NCI-H187 (cell line): ENCODE results near the gene FRMD4A.
"Not testable (repeated sequence)": the region's sequence is repeated elsewhere in the genome, so short reads cannot be mapped to it uniquely, and the experiment has no call there.

Experiments
- DNase-seq, 2 experiments: peaks; one replicate each; lab custom pipeline; 2025; lab: John Stamatoyannopoulos, UW

FRMD4A gene

DNA sequence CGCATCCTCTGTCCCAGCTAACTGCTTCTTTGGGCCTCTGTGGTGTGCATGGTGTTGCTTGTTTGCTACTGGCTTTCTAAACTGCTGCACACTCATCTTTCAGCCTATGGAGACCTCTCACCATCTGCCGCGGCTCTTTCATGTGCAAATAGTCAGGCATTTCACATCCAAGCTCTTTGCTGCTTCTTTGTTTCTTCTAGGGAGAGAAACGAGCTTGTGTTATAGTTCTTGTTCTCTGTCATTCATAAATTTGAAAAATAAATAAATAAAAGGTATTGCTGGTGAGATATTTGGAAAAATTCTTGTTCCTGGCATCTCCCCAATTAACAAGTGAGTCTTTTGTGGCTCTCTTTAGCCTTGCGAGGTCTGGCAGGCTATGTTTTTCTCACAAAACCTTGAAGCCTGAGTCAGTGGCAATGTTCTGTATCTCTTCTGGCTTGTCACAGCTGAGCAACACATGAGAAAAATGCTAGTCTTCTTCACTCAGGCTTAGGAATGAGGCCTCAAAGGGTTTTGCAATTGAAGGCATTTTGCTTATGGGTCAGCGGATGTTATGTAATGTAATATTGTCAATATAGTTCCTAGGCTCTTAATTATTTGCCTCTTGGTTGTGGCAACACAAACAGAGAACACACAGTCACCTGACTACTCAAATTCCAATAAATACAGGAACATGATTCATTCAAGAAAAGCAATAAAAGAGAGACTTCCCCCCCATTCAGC is 274.0 kb downstream of the FRMD4A start:
- no peak for DNase-seq

DNA sequence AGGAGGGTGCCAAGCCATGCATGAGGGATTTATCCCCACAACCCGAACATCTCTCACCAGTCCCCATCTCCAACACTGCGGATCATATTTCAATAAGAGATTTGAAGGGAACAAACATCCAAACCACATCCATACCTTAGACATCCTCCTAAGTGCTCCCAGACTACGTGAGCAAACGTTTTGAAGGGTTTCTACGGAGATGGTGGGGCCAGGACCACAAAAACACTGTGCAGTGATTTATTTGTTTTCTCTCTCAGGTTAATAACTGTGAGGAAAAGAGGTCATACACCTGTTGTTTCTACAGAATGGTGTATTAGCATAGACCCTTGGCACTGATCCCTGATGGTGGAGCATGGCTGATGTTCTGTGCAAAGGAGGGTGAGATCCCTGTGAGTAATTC is 277.8 kb downstream of the FRMD4A start:
- no peak for DNase-seq

DNA sequence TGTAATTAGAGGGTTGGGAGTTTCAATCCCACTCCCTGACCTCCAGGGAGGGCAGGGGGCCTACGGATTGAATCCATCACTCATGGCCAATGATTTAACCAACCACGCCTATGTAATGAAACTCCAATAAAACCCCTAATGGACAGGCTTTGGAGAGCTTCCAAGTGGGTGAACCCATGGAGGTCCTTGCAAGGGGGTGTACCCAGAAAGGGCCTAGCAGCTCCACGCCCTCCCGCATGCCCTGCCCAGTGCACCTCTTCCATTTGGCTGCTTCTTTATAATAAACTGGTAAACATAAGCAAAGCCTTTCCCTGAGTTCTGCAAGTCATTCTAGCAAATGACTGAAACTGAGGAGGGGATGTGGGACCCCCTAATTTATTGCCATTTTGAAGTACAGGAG is 280.1 kb downstream of the FRMD4A start:
- no peak for DNase-seq

DNA sequence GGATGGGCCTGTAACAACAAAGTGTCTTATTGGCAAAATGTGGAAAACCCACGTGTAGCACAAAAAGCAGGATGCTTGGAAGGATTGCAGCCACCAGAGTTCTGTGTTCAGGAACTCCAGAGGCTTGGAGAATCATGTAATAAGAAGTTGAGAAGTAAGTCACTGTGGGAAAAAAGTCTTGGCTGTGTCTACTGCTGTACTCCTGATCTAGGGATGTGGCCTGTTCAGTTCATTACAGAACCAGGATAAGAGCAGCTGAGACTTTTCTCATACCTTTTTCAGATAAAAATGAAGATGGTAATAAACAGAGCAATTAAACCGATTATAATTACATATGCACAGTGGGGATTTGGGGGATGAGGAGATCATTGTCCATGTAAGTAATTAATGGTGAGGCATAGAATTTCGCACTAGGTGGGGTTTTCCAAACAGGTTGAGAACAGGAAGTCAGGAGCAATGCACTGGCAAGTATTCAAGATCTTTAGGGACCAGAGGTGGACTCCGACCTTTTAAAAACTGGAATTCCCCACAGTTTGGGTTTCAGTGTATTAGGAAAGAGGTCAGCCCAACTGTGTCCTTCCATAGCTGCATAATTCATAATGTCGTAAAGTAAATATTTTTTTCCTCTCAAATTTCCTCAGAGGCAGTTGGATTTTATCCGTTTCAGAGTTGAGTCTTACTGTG is 281.7 kb downstream of the FRMD4A start:
- no peak for DNase-seq

DNA sequence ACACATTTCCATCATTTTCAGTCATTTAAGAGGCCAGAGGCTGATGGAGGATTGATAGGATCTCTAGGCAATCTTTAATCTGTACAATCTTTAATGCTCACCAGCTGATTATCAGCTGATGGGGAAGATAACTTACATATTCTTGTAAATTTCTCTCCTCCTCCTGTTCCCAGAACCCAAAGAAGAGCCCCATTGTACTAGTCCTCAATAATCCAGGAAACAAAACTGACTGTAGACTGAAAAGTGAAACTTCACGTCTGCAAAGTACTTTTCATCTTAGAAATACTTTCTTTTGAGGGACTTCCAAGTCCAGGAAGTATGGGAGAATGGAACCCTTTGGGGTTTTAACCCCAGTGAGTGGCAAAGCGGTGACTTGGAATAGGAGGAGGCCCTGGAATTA is 283.3 kb downstream of the FRMD4A start:
- no peak for DNase-seq

DNA sequence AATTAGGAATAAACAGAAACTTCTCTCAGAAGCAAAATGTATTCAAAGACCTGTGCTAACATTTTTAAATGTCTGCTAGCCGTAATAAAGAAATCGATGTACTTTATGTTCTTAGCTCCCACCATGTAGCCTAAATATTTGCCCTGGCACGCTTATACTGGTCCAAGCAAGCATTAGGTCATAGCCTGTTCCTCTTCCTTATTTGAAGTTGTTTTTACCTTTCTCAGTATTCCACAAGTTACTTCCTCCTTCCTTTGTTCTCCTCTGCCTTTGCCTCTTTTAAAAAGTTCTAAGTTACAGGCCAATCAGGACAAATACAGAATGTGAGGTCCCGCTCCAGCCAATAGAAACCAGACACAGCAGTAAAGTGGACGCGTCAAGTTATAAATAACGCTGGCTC is 288.7 kb downstream of the FRMD4A start:
- not testable (repeated sequence) for DNase-seq

DNA sequence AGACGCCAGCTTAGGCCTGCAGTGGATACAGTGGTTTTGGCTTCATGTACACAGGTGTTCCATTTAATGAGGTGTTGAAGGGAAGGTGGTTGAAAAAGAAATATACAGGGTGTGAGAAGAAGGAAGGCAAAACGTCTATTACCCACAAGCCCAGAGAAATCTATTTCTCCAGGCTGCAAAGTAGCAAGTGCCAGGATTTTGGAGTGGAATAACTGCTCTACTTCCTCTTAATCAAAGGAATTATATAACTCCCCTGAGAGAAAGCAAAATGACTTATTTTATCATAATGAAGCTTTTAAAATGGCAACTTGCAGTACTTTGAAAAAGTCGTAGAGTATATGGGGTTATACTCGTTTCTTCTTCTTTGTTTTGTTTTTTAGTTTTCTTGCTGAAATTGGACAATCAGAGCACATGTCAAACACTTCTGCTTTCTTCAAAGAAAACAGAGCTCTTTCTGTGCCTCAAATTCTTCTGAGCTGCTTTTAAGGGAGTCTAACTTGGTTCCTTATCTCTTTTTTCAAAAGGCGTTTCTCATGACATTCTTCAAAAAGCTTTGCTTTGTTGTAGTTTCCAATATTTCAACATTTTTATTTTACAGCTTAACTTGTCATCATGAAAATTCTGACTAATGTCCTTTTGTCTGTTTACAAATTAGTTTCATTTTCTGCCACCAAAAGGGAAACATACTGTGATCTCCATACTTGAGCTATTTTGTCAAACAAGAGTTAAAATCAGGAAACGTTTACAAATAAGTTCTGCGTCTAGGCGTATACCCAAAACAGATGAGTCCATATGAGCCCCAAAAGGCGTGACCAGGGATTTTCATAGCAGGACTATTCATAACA is 289.7 kb downstream of the FRMD4A start:
- no peak for DNase-seq

DNA sequence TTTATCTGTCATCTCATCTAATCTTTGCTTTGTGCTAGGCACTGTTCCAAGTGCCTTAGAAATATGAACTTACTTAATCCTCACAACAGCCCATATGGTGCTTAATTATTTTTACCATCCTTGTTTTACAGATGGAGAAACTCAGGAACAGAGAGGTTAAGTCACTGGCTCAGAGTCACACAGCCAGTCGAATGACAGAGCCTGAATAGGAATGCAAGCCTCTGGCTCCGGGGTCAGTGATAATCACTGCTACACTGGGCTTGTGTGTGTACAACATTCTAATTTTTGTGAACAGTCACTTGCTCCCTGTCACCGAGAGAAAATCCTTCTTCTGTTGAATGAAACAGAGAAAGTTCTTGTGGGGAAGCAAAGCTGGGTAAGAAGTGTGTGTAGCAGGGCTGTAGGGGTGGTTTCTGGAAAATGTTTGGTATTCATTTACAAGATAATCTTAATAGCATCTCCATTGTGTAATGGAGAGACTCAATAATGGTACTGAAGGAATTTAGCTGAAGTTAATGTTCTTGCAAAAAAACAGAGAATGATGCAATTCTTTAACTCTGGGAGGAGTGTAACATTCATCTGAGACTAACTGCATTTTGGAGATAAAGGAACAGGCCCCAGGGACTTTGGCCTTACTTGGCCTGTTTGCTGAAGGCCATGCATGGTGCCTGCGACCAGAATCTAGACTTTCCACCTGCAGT is 290.6 kb downstream of the FRMD4A start:
- DNase-seq = no peak

DNA sequence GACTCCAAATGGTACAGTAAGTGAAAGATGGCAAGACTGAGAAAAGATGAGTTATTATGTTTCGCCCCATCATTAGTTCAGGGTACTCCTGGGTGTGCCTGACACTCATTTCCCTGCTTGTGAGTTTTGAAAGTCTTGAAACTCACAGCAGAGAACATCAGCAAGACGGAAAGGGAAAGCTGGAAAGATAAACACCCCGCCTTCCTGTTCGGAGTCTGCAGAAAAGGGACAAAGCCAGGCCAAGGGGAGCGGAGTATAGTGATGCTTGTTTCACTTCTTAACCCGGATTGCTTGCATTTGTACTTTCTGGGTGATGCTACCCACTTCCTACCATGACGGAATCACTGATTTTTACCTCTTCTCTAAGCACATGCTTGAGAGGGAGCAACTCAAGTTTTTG is 294.5 kb downstream of the FRMD4A start:
- DNase-seq = no peak

DNA sequence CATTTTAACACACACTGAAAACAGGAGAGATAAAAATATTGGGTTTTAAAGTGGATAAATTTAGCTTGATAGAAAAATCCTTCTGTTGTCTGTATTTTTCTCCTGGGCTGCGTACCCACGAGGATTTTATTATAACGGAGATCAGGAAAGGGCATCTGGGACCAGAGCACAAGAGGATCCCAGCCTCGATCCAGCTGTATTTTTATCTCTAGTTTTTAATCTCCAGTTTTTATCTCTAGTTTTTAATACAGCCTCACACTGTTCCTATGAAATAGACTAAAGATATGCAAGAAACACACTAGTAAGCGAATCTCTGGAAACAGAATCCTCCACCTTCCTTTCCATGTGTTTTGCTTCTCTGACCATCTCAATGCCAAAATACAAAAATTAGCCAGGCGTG is 295.2 kb downstream of the FRMD4A start:
- no peak for DNase-seq

DNA sequence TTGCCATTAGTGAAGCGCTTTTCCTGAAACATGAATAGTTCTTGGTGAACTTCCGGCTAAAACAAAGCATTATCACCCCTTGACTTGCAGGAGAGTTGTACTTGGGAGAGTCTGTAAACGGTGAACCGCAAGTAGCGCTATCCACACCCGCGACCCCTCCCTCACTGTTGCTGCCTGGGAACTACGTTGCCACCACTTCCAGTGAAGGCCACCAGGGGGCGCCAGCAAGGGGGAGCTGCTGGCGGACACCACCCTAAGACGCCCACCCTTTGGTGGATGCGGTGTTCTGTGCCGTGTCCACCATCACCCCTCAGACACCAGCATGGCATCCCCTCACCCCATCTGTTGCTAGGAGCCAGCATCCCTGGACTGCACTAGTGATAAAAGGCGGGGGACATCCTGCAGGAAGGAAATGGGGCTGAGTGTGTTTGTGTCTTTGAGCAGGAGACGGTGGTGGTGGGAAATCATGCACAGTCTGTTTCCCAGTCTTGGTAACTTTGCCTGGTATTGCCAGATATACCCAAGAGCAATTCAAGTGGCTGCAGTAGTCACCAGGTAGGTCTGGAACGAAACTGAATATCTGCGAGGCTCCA is 298.2 kb downstream of the FRMD4A start:
- DNase-seq = no peak

DNA sequence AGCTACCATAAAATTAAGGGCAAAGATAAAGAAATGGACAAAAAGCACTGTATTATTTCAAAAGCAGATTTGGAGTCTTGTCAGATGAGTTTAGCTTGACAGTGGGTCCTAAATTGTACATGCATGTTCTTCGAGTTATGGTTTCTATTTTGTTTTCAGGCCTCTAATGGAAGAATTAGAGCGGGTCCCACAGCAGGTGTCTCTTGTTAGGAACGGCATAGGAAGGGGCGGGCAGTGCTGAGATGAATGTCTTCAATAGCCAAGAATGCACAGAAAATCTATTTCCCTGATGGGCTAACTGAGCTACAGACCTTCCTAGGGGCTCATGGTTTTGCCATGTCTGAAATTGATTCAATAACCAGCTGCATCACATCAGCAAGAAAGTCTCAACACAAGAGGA is 304.4 kb downstream of the FRMD4A start:
- no peak for DNase-seq

DNA sequence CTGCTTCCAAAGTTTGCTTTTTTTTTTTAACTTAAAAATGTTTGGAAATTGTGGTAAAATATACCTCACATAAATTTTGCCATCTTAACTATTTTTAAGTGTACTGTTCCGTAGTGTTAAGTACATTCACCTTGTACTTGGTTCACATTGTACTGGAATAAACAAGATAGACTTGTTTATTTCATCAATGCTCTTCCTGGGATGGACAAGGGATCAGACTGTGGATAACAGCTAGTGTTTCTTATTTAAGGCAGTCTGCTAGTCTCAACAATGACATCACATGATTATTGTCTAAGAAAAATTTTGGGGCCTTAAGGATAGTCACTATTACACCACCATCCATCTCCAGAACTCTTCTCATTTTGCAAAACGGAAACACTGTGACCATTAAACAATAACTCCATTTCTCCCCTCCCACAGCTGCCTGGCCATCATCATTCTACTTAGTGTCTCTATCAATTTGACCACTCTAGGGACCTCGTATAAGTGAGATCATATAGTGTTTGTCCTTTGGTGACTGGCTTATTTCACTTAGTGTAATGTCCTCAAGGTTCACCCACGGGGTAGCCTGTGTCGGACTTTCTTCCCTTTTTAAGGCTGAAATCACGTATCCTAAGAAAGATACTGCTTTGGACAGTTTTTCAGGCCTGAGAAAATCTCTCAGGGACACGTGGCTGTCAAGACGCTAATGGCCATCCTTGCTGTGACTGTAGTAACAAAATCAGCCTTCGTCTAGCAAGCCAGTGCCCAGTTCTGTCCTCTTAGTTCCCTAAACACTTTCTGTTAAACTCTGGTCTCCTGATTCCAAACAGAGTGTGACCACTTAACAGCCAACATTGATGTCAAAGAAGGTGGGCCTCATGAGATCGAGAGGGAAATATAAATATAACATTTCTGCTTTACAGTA is 305.2 kb downstream of the FRMD4A start:
- no peak for DNase-seq

DNA sequence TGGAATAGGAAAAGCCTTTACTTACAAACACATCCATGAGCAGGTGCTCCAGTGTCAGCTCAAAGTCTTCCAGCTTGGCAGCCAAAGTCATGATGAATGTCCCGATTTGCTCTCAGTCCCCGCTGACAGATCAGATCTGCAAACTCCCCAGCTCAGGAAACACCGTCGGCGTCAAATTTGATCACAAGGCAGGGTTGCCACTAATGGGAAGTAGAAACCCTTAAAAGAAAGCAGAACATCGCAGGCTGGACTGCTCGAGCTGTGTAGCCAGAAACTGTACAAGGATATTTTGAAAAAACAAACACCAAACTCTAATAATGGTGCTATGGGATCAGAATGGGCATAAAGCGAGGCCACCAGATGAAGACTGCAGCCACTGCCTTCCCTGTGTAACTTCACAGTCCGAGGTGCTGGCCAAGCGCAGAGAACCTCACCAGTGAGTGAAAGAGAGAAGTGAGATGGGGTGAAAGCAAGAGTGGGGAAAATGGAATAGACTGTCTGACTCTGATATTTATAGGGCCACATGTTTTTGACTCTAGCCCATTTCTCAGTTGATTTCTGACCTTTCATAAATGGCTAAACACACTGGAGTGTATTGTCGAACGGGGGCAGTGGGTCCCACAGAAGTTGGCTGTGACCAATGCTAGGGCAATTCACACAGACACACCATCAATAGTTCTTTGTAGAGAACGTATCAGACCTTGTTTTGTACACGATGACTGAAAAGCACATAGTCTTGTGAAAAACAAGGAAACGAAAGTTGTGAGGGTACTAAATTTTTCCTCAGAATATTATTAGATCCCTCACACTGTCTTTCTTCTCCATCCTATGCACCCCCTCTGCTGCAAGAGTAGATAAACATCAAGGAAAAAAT is 306.2 kb downstream of the FRMD4A start:
- DNase-seq = no peak

DNA sequence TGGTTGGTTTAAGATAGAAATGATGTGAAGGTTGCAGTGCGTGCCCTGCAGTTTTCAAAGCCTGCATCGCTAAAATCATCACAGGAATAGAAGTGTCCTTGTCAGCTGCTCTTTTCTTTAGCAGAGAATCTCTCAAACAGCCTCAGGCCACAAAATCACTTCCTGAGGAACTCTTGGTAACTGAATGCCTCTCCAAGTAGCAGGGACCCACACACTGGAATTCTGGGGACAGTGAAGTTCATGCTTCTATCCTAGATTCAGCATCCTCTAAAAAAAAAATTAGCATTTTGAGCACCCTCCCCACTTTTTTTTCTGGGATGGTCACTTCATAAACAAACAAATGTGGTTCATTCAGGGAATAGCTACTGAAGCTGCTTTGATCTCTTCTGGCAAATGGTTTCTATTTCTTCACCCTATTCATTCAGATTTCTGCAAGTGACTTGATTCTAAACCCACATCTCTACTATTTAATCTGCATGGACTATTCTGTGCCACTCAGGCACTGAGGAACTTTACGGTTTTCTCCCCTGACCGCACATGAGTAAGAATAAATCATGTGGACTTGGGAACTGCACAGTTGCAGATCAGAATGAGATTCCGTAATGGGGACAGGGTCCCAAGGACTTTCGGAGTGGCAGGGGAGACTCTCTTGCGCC is 306.9 kb downstream of the FRMD4A start:
- DNase-seq = no peak

DNA sequence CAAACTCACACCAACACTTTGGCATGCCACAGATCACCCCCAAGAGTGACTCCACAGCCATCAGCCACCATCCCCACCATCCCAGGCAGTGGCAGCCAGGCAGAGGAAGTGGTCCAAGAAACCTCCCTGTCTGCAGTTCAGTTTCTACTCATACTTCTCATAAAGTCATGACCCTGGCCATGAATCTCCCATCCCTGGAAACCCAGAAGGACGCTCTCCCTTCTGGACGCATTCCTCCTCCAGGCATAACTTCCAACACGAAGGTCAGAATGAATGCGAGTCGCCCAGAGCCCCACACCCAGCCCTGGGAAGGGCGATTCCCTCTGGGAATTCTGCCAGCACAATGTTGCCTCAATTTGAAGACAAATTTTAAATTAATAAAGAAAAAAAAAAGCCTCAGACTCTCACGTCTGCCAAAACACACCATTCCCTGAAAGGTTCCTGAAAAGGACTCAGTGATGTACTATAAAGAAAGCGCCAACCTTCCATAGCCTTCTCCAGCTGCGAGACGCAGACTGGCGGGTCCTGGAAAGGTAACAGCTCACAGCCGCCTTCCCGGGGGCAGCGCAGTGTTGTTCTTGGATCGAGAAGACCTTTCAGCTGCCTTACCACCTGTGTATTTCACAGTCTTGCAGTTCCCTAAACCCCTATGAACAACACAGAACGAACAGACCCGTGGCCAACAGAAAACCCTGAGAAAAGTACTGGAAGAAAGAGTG is 307.6 kb downstream of the FRMD4A start:
- no peak for DNase-seq

DNA sequence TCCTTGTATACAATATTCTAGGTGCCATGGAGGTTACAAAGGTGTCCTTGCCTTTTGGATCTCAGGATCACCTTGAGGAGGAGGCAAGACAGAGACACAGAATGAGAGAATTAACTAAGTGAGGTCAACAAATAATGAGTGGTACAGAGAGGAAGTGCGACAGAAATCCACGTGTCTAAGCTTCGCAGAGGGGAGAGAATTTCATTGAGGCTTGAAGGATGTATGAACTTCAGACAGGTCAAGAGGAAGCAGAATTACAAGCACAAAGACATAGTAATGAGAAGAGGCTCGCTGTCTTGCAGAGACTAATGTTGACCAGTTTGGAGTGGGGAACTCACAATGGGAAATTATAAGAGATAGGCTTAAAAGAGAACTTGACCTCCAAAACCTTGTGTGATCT is 308.7 kb downstream of the FRMD4A start:
- no peak for DNase-seq

DNA sequence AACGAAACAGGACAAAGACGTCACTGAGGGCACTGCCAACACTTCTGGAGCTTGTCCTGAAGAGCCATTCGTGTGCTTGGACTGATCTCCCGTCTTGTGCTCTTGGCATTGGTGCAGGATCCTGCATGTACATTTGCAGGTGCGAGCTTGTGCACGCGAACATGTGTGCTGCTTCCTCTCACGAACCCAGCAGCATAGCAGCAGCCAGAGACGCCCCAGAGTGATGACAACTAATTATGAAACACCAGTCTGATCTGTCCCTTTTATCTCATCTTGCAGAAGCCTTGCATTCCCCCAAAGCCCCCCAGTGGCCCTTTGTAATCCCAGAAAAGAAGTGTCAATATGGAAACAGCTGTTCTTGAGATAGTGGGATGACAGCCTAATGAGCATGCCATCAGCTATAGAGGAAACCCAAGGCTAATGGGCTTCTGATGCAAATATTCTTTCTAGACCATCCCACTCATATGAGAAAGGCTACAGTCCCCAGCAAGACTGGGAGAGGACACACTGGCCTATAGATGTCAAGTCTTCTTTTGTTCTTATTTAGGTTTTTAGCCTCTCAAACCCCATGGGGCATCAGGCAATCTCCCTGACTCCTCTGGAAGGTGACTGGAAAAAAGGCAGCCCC is 310.6 kb downstream of the FRMD4A start:
- DNase-seq = no peak
